Measurements from ENCODE around the gene CXCR5.

Gene CXCR5

GRCh38 chr11:118853678-118854077, 30.0 kb upstream of the CXCR5 start:
- peaks cover 0 to 2% of the 10 kb centered on the region in 2 experiments for H3K27me3 ChIP-seq (ENCODE audit: control insufficient read depth in 1 of 2, insufficient read depth in 1 of 2, low read length in 2 of 2)
- H3K9ac ChIP-seq (ENCODE audit: low read length): no peak overlapping the region
- no peak overlapping the region for H4K8ac ChIP-seq (ENCODE audit: low read length)
- no peak overlapping the region for H2BK120ac ChIP-seq (ENCODE audit: low read depth, low read length)
- no peak overlapping the region for H2BK15ac ChIP-seq (ENCODE audit: low read depth, poor library complexity, severe bottlenecking)
- H2BK12ac ChIP-seq (ENCODE audit: low read length in 2 of 2): no peak overlapping the region
- H2BK5ac ChIP-seq (ENCODE audit: low read depth, low read length, poor library complexity, severe bottlenecking): no peak overlapping the region
- H3K79me1 ChIP-seq (replicated peaks; ENCODE audit: low read length, poor library complexity, severe bottlenecking): no peaks in the 10 kb centered on the region
- H4K91ac ChIP-seq (ENCODE audit: low read length): no peak overlapping the region
- 97% methylated on average over 11 of the region's 12 CpGs for WGBS
- no peak overlapping the region for H3K14ac ChIP-seq (ENCODE audit: low read length in 2 of 2)
- no peaks in the 10 kb centered on the region for H3K4me1 ChIP-seq (ENCODE audit: control insufficient read depth, insufficient read depth, low read depth, low read length)
- no peaks in the 10 kb centered on the region for H3K36me3 ChIP-seq (ENCODE audit: control insufficient read depth in 1 of 2, insufficient read depth in 2 of 2, low read depth in 1 of 2, low read length in 2 of 2)
- H3K4me3 ChIP-seq (ENCODE audit: insufficient read depth in 1 of 2, low read depth in 1 of 2, low read length in 2 of 2): no peak overlapping the region
- H3K18ac ChIP-seq (ENCODE audit: low read depth in 1 of 2, low read length in 2 of 2): no peak overlapping the region
- no peak overlapping the region for H3K4me2 ChIP-seq (ENCODE audit: low read length, poor library complexity, severe bottlenecking)
- no peak overlapping the region for H2AK5ac ChIP-seq (ENCODE audit: low read length, severe bottlenecking)
- H3K4ac ChIP-seq (ENCODE audit: low read depth in 1 of 2, low read length in 2 of 2): no peak overlapping the region
- no peak overlapping the region for H3K27ac ChIP-seq (ENCODE audit: low read length, poor library complexity, severe bottlenecking)
- DNase-seq: no peak
- H2AFZ ChIP-seq (ENCODE audit: low read depth, low read length): no peak overlapping the region
- H3K23ac ChIP-seq (ENCODE audit: low read length in 2 of 2): no peak overlapping the region
- H3K9me3 ChIP-seq (ENCODE audit: control insufficient read depth, low read length): no peaks in the 10 kb centered on the region

- H2AFZ ChIP-seq (ENCODE audit: low read depth, low read length): no peak overlapping the region
- no peaks in the 10 kb centered on the region for H3K27me3 ChIP-seq (ENCODE audit: control insufficient read depth in 1 of 2, insufficient read depth in 1 of 2, low read length in 2 of 2)
- WGBS: 91% methylated on average over 4 of the region's 4 CpGs
- no peak overlapping the region for H4K8ac ChIP-seq (ENCODE audit: low read length)
- H3K23ac ChIP-seq (ENCODE audit: low read length in 2 of 2): no peak overlapping the region
- no peak overlapping the region for H3K18ac ChIP-seq (ENCODE audit: low read depth in 1 of 2, low read length in 2 of 2)
- no peak overlapping the region for H3K4me3 ChIP-seq (ENCODE audit: insufficient read depth in 1 of 2, low read depth in 1 of 2, low read length in 2 of 2)
- no peaks in the 10 kb centered on the region for H3K4me1 ChIP-seq (ENCODE audit: control insufficient read depth, insufficient read depth, low read depth, low read length)
- H3K4me2 ChIP-seq (ENCODE audit: low read length, poor library complexity, severe bottlenecking): no peak overlapping the region
- no peak overlapping the region for H3K14ac ChIP-seq (ENCODE audit: low read length in 2 of 2)
- H2BK15ac ChIP-seq (ENCODE audit: low read depth, poor library complexity, severe bottlenecking): no peak overlapping the region
- no peaks in the 10 kb centered on the region for H3K79me1 ChIP-seq (replicated peaks; ENCODE audit: low read length, poor library complexity, severe bottlenecking)
- no peak overlapping the region for H4K91ac ChIP-seq (ENCODE audit: low read length)
- no peak overlapping the region for H3K9ac ChIP-seq (ENCODE audit: low read length)
- no peaks in the 10 kb centered on the region for H3K36me3 ChIP-seq (ENCODE audit: control insufficient read depth in 1 of 2, insufficient read depth in 2 of 2, low read depth in 1 of 2, low read length in 2 of 2)
- H2BK5ac ChIP-seq (ENCODE audit: low read depth, low read length, poor library complexity, severe bottlenecking): no peak overlapping the region
- H2BK120ac ChIP-seq (ENCODE audit: low read depth, low read length): no peak overlapping the region
- H3K27ac ChIP-seq (ENCODE audit: low read length, poor library complexity, severe bottlenecking): no peak overlapping the region
- no peak overlapping the region for H3K4ac ChIP-seq (ENCODE audit: low read depth in 1 of 2, low read length in 2 of 2)
- no peak overlapping the region for H2BK12ac ChIP-seq (ENCODE audit: low read length in 2 of 2)
- no peak overlapping the region for H2AK5ac ChIP-seq (ENCODE audit: low read length, severe bottlenecking)
- H3K9me3 ChIP-seq (ENCODE audit: control insufficient read depth, low read length): no peaks in the 10 kb centered on the region
- DNase-seq: no peak
These were observed 27.4 kb upstream of the CXCR5 start for GRCh38 chr11:118856314-118856713.

- H2AFZ ChIP-seq (ENCODE audit: low read depth, low read length): no peak overlapping the region
- no peak for DNase-seq
- no peak overlapping the region for H4K91ac ChIP-seq (ENCODE audit: low read length)
- H2BK120ac ChIP-seq (ENCODE audit: low read depth, low read length): no peak overlapping the region
- no peak overlapping the region for H3K9ac ChIP-seq (ENCODE audit: low read length)
- no peaks in the 10 kb centered on the region for H3K27me3 ChIP-seq (ENCODE audit: control insufficient read depth in 1 of 2, insufficient read depth in 1 of 2, low read length in 2 of 2)
- WGBS: 86% methylated on average over 5 of the region's 5 CpGs
- no peaks in the 10 kb centered on the region for H3K9me3 ChIP-seq (ENCODE audit: control insufficient read depth, low read length)
- H2BK15ac ChIP-seq (ENCODE audit: low read depth, poor library complexity, severe bottlenecking): no peak overlapping the region
- no peak overlapping the region for H2AK5ac ChIP-seq (ENCODE audit: low read length, severe bottlenecking)
- no peaks in the 10 kb centered on the region for H3K36me3 ChIP-seq (ENCODE audit: control insufficient read depth in 1 of 2, insufficient read depth in 2 of 2, low read depth in 1 of 2, low read length in 2 of 2)
- no peak overlapping the region for H4K8ac ChIP-seq (ENCODE audit: low read length)
- H3K14ac ChIP-seq (ENCODE audit: low read length in 2 of 2): no peak overlapping the region
- H2BK5ac ChIP-seq (ENCODE audit: low read depth, low read length, poor library complexity, severe bottlenecking): no peak overlapping the region
- no peaks in the 10 kb centered on the region for H3K4me1 ChIP-seq (ENCODE audit: control insufficient read depth, insufficient read depth, low read depth, low read length)
- no peaks in the 10 kb centered on the region for H3K79me1 ChIP-seq (replicated peaks; ENCODE audit: low read length, poor library complexity, severe bottlenecking)
- H3K23ac ChIP-seq (ENCODE audit: low read length in 2 of 2): no peak overlapping the region
- H3K27ac ChIP-seq (ENCODE audit: low read length, poor library complexity, severe bottlenecking): no peak overlapping the region
- no peak overlapping the region for H2BK12ac ChIP-seq (ENCODE audit: low read length in 2 of 2)
- H3K4me3 ChIP-seq (ENCODE audit: insufficient read depth in 1 of 2, low read depth in 1 of 2, low read length in 2 of 2): no peak overlapping the region
- H3K4ac ChIP-seq (ENCODE audit: low read depth in 1 of 2, low read length in 2 of 2): no peak overlapping the region
- H3K4me2 ChIP-seq (ENCODE audit: low read length, poor library complexity, severe bottlenecking): no peak overlapping the region
- no peak overlapping the region for H3K18ac ChIP-seq (ENCODE audit: low read depth in 1 of 2, low read length in 2 of 2)
These were observed 26.3 kb upstream of the CXCR5 start for GRCh38 chr11:118857385-118857784.

GRCh38 chr11:118859973-118860372, 23.7 kb upstream of the CXCR5 start:
- Histone ChIP-seq H3K4me2 (ENCODE audit: low read length, poor library complexity, severe bottlenecking) (no peak overlapping the region), H3K4ac (ENCODE audit: low read depth in 1 of 2, low read length in 2 of 2) (no peak overlapping the region), H2BK120ac (ENCODE audit: low read depth, low read length) (no peak overlapping the region), H2AFZ (ENCODE audit: low read depth, low read length) (no peak overlapping the region), H3K79me1 (replicated peaks; ENCODE audit: low read length, poor library complexity, severe bottlenecking) (no peaks in the 10 kb centered on the region), H3K14ac (ENCODE audit: low read length in 2 of 2) (no peak overlapping the region), H3K4me1 (ENCODE audit: control insufficient read depth, insufficient read depth, low read depth, low read length) (no peaks in the 10 kb centered on the region), H4K8ac (ENCODE audit: low read length) (no peak overlapping the region), H3K27ac (ENCODE audit: low read length, poor library complexity, severe bottlenecking) (no peak overlapping the region), H3K27me3 (ENCODE audit: control insufficient read depth in 1 of 2, insufficient read depth in 1 of 2, low read length in 2 of 2) (peaks cover 0 to 5% of the 10 kb centered on the region in 2 experiments), H3K4me3 (ENCODE audit: insufficient read depth in 1 of 2, low read depth in 1 of 2, low read length in 2 of 2) (no peak overlapping the region), H3K18ac (ENCODE audit: low read depth in 1 of 2, low read length in 2 of 2) (no peak overlapping the region), H2BK5ac (ENCODE audit: low read depth, low read length, poor library complexity, severe bottlenecking) (no peak overlapping the region), H2AK5ac (ENCODE audit: low read length, severe bottlenecking) (no peak overlapping the region), H3K9me3 (ENCODE audit: control insufficient read depth, low read length) (no peaks in the 10 kb centered on the region), H3K36me3 (ENCODE audit: control insufficient read depth in 1 of 2, insufficient read depth in 2 of 2, low read depth in 1 of 2, low read length in 2 of 2) (no peaks in the 10 kb centered on the region), H2BK12ac (ENCODE audit: low read length in 2 of 2) (no peak overlapping the region), H3K9ac (ENCODE audit: low read length) (no peak overlapping the region), H2BK15ac (ENCODE audit: low read depth, poor library complexity, severe bottlenecking) (no peak overlapping the region), H3K23ac (ENCODE audit: low read length in 2 of 2) (no peak overlapping the region), H4K91ac (ENCODE audit: low read length) (peak overlapping the region; percentile 56)
- WGBS: 90% methylated on average over 3 of the region's 4 CpGs
- DNase-seq: no peak

Measured in mesenchymal stem cell (in vitro differentiated cells and primary cell).